Liver (tissue), 9 donors: ENCODE measurements around the gene DRGX. TPM values are rescaled to one million over a fixed set of nuclear protein-coding genes. Genes with fewer than 3 reads are reported as not detected.

Experiments used
- DNase-seq: peaks from one replicate; pipeline ENCODE4 v3.0.0-alpha.2; 2017; ENCODE audit warnings: low spot score
- H3K27ac ChIP-seq, 2 donors: one replicate each; pipeline ENCODE4 v1.7.0; 2013; ENCODE audit warnings: inconsistent platforms in 2 of 2, low read length in 2 of 2, control low read depth in 1 of 2, low read depth in 1 of 2, mild to moderate bottlenecking in 1 of 2
- H3K27me3 ChIP-seq, 4 donors: one replicate each; pipeline versions ENCODE4 v1.6.1 to v1.7.0; 2013; ENCODE audit warnings: low read length in 3 of 4, inconsistent platforms in 1 of 4, mild to moderate bottlenecking in 1 of 4, moderate library complexity in 1 of 4; ENCODE audit not compliant: control insufficient read depth in 4 of 4, insufficient read depth in 4 of 4
- H3K36me3 ChIP-seq, 4 donors: one replicate each; pipeline versions ENCODE4 v1.6.1 to v1.7.0; 2013; ENCODE audit warnings: low read length in 3 of 4, mild to moderate bottlenecking in 3 of 4, low read depth in 1 of 4, moderate library complexity in 1 of 4; ENCODE audit not compliant: control insufficient read depth in 4 of 4, insufficient read depth in 3 of 4
- H3K4me1 ChIP-seq, 4 donors: one replicate each; pipeline versions ENCODE4 v1.6.1 to v1.7.0; 2013; ENCODE audit warnings: low read length in 3 of 4, mild to moderate bottlenecking in 3 of 4, moderate library complexity in 1 of 4; ENCODE audit not compliant: control insufficient read depth in 4 of 4, insufficient read depth in 4 of 4
- H3K4me3 ChIP-seq, 3 donors: one replicate each; pipeline versions ENCODE4 v1.6.1 to v1.7.0; 2013; ENCODE audit warnings: low read length in 3 of 3, control low read depth in 1 of 3, low read depth in 1 of 3, mild to moderate bottlenecking in 1 of 3
- H3K9ac ChIP-seq, 2 donors: one replicate each; pipeline ENCODE4 v1.7.0; 2013; ENCODE audit warnings: low read length in 2 of 2, mild to moderate bottlenecking in 2 of 2, moderate library complexity in 2 of 2, control low read depth in 1 of 2, low read depth in 1 of 2
- H3K9me3 ChIP-seq, 4 donors: one replicate each; pipeline versions ENCODE4 v1.6.1 to v1.7.0; 2013; ENCODE audit warnings: low read length in 3 of 4; ENCODE audit not compliant: control insufficient read depth in 4 of 4
- ATF3 ChIP-seq: IDR thresholded peaks from 2 replicates; pipeline ENCODE4 v1.6.1; 2016; ENCODE audit warnings: antibody characterized with exemption
- CTCF ChIP-seq: fragments of 150-350 bp; IDR thresholded peaks from 2 replicates; pipeline ENCODE4 v1.5.1; 2017; ENCODE audit warnings: improper control_type of control experiment, low read depth, low read length; ENCODE audit not compliant: missing input control
- EGR1 ChIP-seq, 2 donors: IDR thresholded peaks; 2 replicates each; pipeline ENCODE4 v1.6.1; 2016 to 2018; ENCODE audit warnings: antibody characterized with exemption in 2 of 2, low read depth in 2 of 2
- FOXA1 ChIP-seq: IDR thresholded peaks from 2 replicates; pipeline ENCODE4 v1.6.1; 2016; ENCODE audit warnings: antibody characterized with exemption
- FOXA2 ChIP-seq: IDR thresholded peaks from 2 replicates; pipeline ENCODE4 v1.6.1; 2016; ENCODE audit warnings: antibody characterized with exemption
- GABPA ChIP-seq, 2 donors: IDR thresholded peaks in 1 of 2; conservative IDR thresholded peaks in 1 of 2; 2 replicates each; pipeline ENCODE4 v1.6.1; 2016; ENCODE audit warnings: antibody characterized with exemption in 2 of 2, mild to moderate bottlenecking in 1 of 2, moderate library complexity in 1 of 2
- HNF4A ChIP-seq, 2 donors: conservative IDR thresholded peaks; 2 replicates each; pipeline ENCODE4 v1.6.1; 2016; ENCODE audit warnings: antibody characterized with exemption in 2 of 2, mild to moderate bottlenecking in 2 of 2
- HNF4G ChIP-seq: IDR thresholded peaks from 2 replicates; pipeline ENCODE4 v1.6.1; 2016; ENCODE audit warnings: antibody characterized with exemption
- JUND ChIP-seq, 2 donors: IDR thresholded peaks; 2 replicates each; pipeline ENCODE4 v1.6.1; 2016; ENCODE audit warnings: antibody characterized with exemption in 2 of 2
- MAX ChIP-seq: IDR thresholded peaks from 2 replicates; pipeline ENCODE4 v1.6.1; 2016; ENCODE audit warnings: antibody characterized with exemption
- NR2F2 ChIP-seq: IDR thresholded peaks from 2 replicates; pipeline ENCODE4 v1.6.1; 2016; ENCODE audit warnings: antibody characterized with exemption
- RAD21 ChIP-seq, 2 donors: IDR thresholded peaks; 2 replicates each; pipeline ENCODE4 v1.6.1; 2016; ENCODE audit warnings: antibody characterized with exemption in 2 of 2, mild to moderate bottlenecking in 2 of 2
- RXRA ChIP-seq, 2 donors: IDR thresholded peaks; 2 replicates each; pipeline ENCODE4 v1.6.1; 2017 to 2018; ENCODE audit warnings: antibody characterized with exemption in 2 of 2, mild to moderate bottlenecking in 1 of 2
- SP1 ChIP-seq: IDR thresholded peaks from 2 replicates; pipeline ENCODE4 v1.6.1; 2018; ENCODE audit warnings: antibody characterized with exemption, mild to moderate bottlenecking
- TAF1 ChIP-seq: conservative IDR thresholded peaks from 2 replicates; pipeline ENCODE4 v1.6.1; 2016; ENCODE audit warnings: antibody characterized with exemption, mild to moderate bottlenecking
- YY1 ChIP-seq: IDR thresholded peaks from 2 replicates; pipeline ENCODE4 v1.6.1; 2016; ENCODE audit warnings: antibody characterized with exemption, mild to moderate bottlenecking
- ZBTB33 ChIP-seq: IDR thresholded peaks from 2 replicates; pipeline ENCODE4 v1.6.1; 2016; ENCODE audit warnings: antibody characterized with exemption
- WGBS: extraction: QIAGEN DNeasy Blood & Tissue Kit; methylation state at CpG from one replicate; pipeline ENCODE4 v1.1.7; 2013; 5-methylcytosine and 5-hydroxymethylcytosine counted together
- polyA plus RNA-seq, 2 donors: library from polyadenylated mRNA; stranded (reverse) in 1 of 2; unstranded in 1 of 2; fragments of 200-250 nt in 1 of 2; fragments of >200 nt in 1 of 2; fragmentation: Nextera tagmentation in 1 of 2; extraction: Ambion mirVana in 1 of 2; gene quantifications; one replicate each; pipeline versions ENCODE4 v1.2.1 to v1.2.3, GENCODE V29; 2013 to 2015
- total RNA-seq, 2 donors: library from RNA; depleted of rRNA; stranded (reverse); fragments of >200 nt; gene quantifications; one replicate each; pipeline ENCODE4 v1.2.3, GENCODE V29; 2014
- TF ChIP-seq, protein P1 (sequence below): IDR thresholded peaks from 2 replicates; pipeline ENCODE4 v1.6.1; 2016; ENCODE audit warnings: antibody characterized with exemption, mild to moderate bottlenecking
- donor health status: healthy.
- donor health status: healthy.
- donor health status: healthy.
- donor health status: healthy.
- donor health status: healthy.

The DRGX gene
- total and polyA plus RNA-seq, 4 donors, result not detected

GRCh38 chr10:49322371-49323170 is 73.3 kb downstream of the DRGX start:
- TF ChIP-seq ZBTB33 (no peak), NR2F2 (no peak), FOXA1 (no peak), JUND (IDR thresholded peaks at IDR 0.05) (no peak), HNF4G (no peak), YY1 (no peak), RXRA (IDR thresholded peaks at IDR 0.05) (no peak), SP1 (no peak), FOXA2 (no peak), ATF3 (no peak), TAF1 (no peak), RAD21 (IDR thresholded peaks at IDR 0.05) (no peak), MAX (no peak), GABPA (IDR thresholded peaks at IDR 0.05 in 1 of 2, conservative IDR thresholded peaks at IDR 0.05 in 1 of 2) (no peak), CTCF (no peak), HNF4A (conservative IDR thresholded peaks at IDR 0.05) (no peak), EGR1 (IDR thresholded peaks at IDR 0.05; ENCODE audit: low read depth in 2 of 2) (no peak)
- TF ChIP-seq, protein P1, sequence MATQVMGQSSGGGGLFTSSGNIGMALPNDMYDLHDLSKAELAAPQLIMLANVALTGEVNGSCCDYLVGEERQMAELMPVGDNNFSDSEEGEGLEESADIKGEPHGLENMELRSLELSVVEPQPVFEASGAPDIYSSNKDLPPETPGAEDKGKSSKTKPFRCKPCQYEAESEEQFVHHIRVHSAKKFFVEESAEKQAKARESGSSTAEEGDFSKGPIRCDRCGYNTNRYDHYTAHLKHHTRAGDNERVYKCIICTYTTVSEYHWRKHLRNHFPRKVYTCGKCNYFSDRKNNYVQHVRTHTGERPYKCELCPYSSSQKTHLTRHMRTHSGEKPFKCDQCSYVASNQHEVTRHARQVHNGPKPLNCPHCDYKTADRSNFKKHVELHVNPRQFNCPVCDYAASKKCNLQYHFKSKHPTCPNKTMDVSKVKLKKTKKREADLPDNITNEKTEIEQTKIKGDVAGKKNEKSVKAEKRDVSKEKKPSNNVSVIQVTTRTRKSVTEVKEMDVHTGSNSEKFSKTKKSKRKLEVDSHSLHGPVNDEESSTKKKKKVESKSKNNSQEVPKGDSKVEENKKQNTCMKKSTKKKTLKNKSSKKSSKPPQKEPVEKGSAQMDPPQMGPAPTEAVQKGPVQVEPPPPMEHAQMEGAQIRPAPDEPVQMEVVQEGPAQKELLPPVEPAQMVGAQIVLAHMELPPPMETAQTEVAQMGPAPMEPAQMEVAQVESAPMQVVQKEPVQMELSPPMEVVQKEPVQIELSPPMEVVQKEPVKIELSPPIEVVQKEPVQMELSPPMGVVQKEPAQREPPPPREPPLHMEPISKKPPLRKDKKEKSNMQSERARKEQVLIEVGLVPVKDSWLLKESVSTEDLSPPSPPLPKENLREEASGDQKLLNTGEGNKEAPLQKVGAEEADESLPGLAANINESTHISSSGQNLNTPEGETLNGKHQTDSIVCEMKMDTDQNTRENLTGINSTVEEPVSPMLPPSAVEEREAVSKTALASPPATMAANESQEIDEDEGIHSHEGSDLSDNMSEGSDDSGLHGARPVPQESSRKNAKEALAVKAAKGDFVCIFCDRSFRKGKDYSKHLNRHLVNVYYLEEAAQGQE, result no peak
- peak; percentile 22 for DNase-seq
- Histone ChIP-seq H3K27me3 (no peaks in the 10 kb centered on the region), H3K36me3 (no peaks in the 10 kb centered on the region), H3K4me1 (no peaks in the 10 kb centered on the region), H3K4me3 (no peak overlapping the region), H3K9ac (no peak overlapping the region), H3K9me3 (no peaks in the 10 kb centered on the region), H3K27ac (no peak overlapping the region)
- 88% methylated on average over 26 of the region's 26 CpGs for WGBS
